GM19043 (cell line): ENCODE data around the gene RASD1.

ENCODE experiments used
- ATAC-seq: cut with Tn5 transposase; IDR thresholded peaks from one replicate; pipeline ENCODE4 v1.9.1; 2021; ENCODE audit warnings: low read depth; ENCODE audit not compliant: unreplicated experiment

Gene RASD1

DNA sequence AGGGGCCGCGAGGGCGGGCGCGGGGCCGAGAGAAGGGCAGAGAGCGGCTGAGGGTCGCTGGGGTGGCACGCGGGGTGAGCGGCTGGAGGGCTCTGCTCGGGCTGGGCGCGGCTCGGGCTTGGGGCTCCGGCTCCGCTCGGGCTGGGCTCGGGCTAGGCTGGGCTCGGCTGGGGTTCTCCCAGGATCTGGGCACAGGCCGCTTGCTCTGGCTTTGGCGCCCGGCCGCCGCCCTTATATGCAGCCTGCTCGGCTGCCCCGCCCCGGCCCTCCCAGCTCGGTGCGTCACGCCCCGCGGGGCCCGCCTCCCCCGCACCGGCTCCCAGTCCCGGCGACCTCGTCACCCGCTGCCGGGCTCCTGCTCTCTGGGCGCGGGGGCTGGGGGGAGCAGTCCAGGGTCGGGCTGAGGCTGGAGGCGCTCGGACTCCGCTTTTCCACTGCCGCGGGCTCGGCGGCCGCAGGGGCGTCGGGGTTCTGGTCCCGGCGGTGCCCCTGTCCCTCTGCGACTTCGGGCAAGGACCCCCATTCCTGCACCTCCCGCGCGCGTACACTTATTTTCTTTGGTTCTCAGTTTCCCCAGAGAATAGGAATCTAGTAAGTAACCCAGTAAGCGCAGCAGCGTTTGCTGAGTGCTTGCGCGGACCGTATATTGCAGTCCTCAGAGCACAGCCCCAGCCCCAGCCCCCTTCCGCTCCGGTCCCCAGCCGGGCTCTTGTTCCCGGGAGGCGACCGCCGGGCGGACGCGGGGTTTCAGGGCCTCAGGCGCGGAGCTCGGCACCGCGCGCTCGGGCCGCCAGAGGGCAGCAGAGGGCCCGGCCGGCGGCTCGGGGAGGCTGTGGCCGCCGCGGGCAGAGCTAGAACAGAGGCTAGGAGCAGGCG lies at the start of gene RASD1:
Gene RASD1 (minus strand): TSS at position 207 of the 876 bp plus-strand sequence. CDS start 214 bp downstream, outside the sequence.
- ATAC-seq: peak; percentile 65

DNA sequence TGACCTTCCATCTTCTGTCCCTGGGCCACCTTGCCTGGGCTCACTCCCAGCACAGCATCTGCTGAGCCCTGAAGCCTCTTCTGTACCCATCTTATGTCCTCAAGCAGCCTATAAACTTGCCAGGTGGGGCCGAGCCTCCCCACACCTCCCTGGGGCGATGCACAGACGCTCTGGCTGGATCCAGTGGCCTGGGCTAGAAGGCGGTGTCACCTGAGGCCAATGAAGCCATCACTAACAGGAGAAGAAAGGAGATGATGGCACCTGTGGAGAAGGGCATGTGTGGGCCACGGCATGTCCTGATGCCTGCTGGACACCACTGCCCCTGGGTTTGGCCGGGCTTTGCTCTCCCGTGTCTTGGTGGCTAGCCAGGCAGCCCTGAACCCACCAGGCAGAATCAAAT lies 49.8 kb upstream of the RASD1 start:
- ATAC-seq: no peak

- no peak for ATAC-seq
Observed at GRCh38 chr17:17545031-17545820, 49.0 kb upstream of the RASD1 start.

DNA sequence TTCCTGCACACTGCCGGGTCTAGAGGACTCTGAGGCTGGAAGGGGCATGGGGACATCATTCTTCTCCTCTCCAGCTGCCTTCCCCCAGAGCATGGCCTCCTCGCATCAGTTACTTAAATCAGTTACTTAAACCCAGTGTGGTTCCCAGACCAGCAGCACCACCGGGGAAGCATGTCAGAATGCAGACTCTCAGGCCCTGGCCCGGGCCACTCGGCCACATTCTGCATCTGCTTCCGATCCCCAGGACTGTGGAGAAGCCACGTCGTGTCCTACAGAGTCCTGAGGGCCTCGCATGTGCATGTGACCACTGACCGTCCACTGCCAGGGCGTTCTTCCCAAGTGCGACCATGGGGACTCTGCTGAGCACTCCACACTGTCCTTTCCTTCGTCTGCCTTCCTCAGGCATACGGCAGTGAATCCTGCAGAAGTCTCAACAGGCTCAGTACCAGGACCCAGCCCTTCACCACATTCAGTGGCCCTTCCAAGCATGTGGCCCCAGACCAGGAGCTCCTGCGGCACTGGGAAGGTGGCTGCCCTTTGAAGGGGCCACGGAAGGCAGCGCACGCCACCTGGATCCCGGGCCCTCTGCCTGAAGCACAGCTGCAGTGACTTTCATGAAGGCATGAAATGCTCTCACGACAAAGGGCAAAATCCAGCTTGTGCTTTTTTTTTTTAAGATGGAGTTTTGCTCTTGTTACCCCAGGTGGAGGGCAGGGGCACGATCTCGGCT lies 46.9 kb upstream of the RASD1 start:
- ATAC-seq: no peak

- no peak for ATAC-seq
Observed at GRCh38 chr17:17541640-17542001, 45.4 kb upstream of the RASD1 start.

DNA sequence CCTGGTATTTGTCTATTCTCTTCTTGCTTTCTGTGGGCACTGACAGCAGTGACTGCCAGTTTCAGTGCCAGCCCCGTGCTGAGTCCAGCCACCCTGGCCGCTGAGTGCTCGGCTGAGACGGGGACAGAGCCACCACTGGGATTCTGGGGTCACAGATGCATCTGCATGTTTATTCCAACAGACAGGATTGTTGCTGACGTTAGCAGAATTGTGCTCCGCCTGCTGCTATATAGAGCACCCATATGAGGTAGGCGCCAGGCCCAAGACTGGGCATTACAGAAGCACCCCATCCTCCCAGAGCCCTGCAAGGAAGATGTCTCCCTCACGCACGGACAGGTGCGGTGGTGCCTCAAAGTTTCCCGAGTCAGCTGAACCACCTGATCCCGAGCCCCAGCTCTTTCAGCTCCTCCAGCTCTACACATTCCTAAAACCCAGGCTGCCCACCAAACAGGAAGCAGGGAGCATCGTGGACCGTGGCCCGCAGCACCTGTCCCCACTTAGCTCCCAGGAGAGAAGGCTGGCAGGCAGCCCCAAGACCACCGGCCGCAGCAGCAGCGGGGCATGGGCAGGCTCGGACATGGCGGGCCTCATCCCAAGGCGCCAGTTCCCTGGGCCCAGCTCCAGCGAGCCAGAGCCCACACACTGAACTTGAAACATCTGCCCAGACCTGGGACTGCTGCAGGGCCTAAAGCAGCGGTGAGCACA lies 44.9 kb upstream of the RASD1 start:
- ATAC-seq: no peak

DNA sequence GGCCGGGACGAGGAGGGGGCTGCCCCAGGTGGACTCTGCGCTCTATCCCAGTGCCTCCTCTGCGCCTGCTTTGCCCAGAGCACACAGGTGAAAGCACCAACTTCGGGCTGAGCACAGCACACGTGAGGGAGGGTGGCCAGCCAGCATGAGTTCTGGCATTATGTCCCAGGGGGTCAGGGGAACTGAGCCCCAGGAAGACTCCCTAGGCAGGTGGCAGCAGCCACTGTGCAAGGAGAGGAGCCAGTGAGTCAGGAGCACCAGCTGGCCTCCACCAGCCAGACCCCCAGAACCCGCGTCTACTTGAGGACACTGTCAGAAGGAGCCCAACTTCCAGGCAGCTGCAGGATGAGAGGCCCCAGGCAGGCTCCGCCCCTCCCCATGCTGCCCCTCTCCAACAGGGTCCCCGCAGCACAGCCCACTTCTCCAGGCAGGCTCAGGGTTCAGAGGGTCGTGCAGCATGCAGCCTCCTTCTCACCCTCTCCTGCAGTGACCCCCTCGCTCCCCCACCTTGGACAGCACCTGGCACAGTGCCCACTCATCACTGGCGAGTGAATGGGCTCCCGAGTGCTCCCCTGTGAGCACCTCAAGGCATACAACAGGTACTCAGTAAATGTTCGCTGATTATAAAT lies 44.2 kb upstream of the RASD1 start:
- ATAC-seq: no peak

DNA sequence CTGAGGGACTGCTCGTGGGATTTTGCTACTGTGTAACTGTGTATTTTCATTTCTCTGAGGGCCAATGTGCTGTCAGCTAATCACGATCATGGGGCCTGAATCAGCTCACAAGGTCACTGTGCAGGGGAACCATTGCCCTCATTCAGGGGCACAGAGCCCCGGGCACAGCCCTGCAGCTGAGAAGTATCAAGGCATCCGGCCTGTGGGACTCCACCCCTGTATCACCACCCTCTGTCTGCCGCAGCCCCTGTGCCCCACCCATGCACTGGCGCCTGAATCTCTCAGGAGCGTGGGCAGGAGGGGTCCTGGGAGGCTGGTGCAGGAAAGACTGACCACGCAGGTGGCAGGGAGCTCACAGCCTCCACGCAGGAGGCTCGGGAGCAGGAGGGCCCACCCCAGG lies 43.4 kb upstream of the RASD1 start:
- ATAC-seq: no peak

- ATAC-seq: no peak
Observed at GRCh38 chr17:17538417-17539391, 42.5 kb upstream of the RASD1 start.

DNA sequence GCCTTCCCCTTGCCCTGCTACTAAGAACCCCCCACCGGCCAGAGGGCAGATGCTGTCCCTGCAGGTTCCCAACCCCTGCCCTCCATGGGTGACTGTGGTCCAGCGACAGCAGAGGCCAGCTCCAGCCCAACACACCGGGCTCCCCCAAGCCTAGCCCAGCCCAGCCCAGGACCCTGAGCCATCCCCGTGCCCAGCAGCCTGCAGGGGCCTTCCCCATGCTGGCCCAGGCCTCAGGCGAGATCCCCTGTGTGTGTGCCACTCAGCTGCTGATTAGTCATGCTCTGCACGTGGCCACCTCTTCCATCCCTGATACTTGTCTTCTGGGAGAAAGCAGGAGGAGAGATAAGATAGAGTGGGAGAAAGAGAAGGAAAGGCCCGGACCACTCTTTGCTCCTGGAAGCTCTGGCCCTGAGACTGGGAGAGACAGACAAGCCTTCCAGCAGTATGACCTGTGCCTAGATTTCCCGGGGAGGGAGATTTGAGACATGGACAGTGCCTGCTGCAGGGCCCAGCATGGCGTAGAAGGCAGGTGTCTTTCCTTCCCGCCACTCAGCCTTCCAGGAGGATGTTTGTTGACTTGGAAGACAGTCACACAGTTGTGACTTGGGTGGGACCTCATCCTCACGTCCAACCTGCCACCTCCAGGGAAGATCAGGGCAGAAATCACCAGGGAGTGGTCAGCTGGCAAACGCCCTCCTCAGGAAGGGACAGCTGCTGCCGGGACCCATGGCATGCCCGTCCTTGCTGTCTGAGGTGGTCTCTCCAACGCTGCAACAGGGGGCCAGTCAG lies 41.3 kb upstream of the RASD1 start:
- no peak for ATAC-seq

DNA sequence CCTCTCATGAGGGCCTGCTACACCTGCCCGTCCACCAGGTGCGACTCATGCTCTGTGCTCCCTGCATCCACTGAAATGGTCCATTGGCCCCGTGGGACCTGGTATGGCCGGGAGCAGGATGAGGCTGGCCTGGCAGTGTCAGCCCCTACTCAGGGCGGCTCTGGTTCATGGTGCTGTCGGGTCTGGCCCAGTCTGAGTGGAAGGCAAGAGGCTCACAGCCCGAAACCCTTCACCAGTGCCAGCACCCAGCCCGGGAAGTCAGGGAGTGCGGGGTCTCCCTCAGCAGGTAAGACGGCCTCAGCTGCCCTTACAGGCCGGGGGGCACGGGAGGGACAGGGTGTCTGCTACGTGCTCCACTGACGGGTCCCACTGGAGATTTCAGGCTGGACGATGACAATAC lies 40.5 kb upstream of the RASD1 start:
- ATAC-seq: no peak

- no peak for ATAC-seq
Observed at GRCh38 chr17:17535957-17536356, 39.8 kb upstream of the RASD1 start.

DNA sequence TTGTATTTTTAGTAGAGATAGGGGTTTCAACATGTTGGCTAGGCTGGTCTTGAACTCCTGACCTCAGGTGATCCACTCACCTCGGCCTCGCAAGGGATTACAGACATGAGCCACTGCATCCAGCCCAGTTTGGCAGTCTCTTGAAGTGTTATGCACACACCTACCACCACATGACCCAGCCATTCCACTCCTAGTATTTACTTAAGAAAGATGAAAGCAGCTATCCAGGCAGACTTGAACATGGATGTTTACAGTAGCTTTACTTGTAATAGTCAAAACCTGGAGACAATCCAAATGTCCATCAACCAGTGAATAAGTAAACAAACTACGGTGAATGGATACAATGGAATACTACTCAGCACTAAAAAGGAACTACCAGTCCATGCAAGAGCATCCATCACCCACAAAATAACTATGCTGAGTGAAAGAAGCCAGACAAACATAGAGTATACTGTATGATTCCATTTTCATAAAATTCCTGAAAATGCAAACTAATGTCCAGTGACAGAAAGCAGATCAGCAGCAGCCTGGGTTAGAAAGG lies 37.8 kb upstream of the RASD1 start:
- no peak for ATAC-seq

DNA sequence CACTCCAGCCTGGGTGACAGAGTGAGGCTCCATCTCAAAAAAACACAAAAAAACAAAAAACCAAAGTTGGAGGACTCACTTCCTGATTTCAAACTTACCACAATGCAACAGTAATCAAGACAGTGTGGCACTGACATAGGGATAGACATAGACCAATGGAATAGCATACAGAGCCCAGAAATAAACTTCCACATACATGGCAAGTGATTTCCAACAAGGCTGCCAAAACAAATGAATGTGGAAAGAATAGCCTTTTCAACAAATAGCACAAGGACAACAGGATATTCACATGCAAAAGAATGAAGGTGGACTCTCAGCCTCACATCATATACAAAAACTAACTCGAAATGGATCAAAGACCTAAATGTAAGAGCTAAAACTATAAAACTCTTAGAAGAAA lies 36.8 kb upstream of the RASD1 start:
- no peak for ATAC-seq

- no peak for ATAC-seq
Observed at GRCh38 chr17:17531156-17531555, 35.0 kb upstream of the RASD1 start.

DNA sequence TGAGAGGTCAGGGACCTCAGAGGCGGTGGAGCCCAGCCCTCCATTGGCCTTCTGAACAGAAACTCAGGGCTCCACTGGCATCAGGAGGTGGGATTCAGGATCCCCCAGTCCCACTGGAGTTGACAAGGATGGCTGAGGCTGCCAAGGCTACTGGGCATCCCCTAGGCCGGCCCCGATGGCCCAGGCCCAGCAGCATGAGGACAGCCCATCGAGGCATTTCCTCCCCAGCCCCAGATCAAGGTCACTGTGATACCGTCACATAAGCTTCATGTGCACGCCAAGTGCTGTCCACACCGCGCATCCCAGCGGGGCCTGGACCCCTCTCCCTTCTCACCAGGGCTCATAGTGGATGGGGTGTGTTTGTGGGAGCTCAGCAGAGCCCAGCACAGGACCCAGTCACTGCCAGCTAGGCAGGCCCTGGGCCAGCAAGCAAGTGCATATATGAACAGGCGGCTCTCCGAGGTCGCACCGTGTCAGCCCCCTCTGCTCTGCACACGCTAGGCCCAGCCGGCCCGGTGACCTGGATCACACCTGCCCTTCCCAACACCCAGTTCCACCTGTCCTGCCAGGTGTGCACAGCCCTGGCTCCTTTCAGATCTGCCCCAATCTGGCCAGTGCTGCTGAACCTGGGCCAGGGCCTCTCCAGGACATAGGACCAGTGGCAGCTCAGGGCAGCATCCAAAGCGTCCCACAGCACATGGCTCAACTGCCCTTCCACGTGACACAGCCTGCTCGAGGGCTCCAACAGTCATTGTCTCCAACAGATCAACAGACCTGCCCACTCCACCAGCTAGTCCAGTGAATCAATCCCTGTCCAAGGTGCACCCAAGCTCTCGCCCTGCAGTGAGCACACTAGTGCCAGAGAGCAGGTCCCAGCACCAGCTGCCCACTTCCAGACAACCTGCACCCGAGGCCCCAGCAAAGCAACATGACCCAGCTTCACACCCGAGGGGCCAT lies 32.8 kb upstream of the RASD1 start:
- ATAC-seq: no peak
